Stimulated activated naive CD8-positive, alpha-beta T cell treated with anti-CD3 and anti-CD28 coated beads, Interleukin-15, Interleukin-2, amounts not matched to agents 100 U/mL and 50 U/mL, for 24 hours (primary cell): ENCODE data around the gene PRKCE.

ENCODE experiments used
- ATAC-seq: fragments of 150-1000 bp; cut with Tn5 transposase; one replicate; pipeline ENCODE4 v1.10.0; 2021
- DNase-seq: peaks from one replicate; pipeline ENCODE4 v3.0.0; 2021

PRKCE gene

GRCh38 chr2:46020416-46020815 lies 368.9 kb downstream of the PRKCE start:
- DNase-seq, result no peak
- no peak for ATAC-seq

GRCh38 chr2:46023165-46023854 lies 371.8 kb downstream of the PRKCE start:
- ATAC-seq (no peak), DNase-seq (no peak)

- ATAC-seq, result no peak
- no peak for DNase-seq
Observed at GRCh38 chr2:46024146-46024779, 372.8 kb downstream of the PRKCE start.

- DNase-seq, result no peak
- no peak for ATAC-seq
Observed at GRCh38 chr2:46025081-46025480, 373.6 kb downstream of the PRKCE start.

GRCh38 chr2:46025676-46026075 lies 374.2 kb downstream of the PRKCE start:
- DNase-seq, result no peak
- no peak for ATAC-seq

- DNase-seq, result no peak
- no peak for ATAC-seq
Observed at GRCh38 chr2:46026431-46026830, 375.0 kb downstream of the PRKCE start.

- DNase-seq (no peak), ATAC-seq (no peak)
Observed at GRCh38 chr2:46029332-46029811, 377.9 kb downstream of the PRKCE start.

- ATAC-seq (no peak), DNase-seq (no peak)
Observed at GRCh38 chr2:46030330-46030729, 378.9 kb downstream of the PRKCE start.

GRCh38 chr2:46032161-46032813 lies 380.8 kb downstream of the PRKCE start:
- no peak for ATAC-seq
- no peak for DNase-seq

GRCh38 chr2:46032996-46033395 lies 381.5 kb downstream of the PRKCE start:
- DNase-seq (peak; percentile 35), ATAC-seq (peak; percentile 92)

- ATAC-seq (no peak), DNase-seq (no peak)
Observed at GRCh38 chr2:46034535-46034934, 383.1 kb downstream of the PRKCE start.

- ATAC-seq, result no peak
Observed at GRCh38 chr2:46036929-46037328, 385.5 kb downstream of the PRKCE start.

GRCh38 chr2:46039543-46040303 lies 388.2 kb downstream of the PRKCE start:
- ATAC-seq (no peak), DNase-seq (no peak)

More at GRCh38 chr2:46036929-46037328, 385.5 kb downstream of the PRKCE start:
- no peak for DNase-seq

GRCh38 chr2:46040563-46041155 lies 389.2 kb downstream of the PRKCE start:
- ATAC-seq, result no peak
- no peak for DNase-seq

- DNase-seq, result no peak
- no peak for ATAC-seq
Observed at GRCh38 chr2:46041434-46041833, 390.0 kb downstream of the PRKCE start.

- ATAC-seq (no peak), DNase-seq (no peak)
Observed at GRCh38 chr2:46042207-46042637, 390.7 kb downstream of the PRKCE start.

GRCh38 chr2:46042711-46043110 lies 391.2 kb downstream of the PRKCE start:
- DNase-seq, result no peak
- no peak for ATAC-seq

- DNase-seq, result no peak
- ATAC-seq, result no peak
Observed at GRCh38 chr2:46045888-46046287, 394.4 kb downstream of the PRKCE start.

- ATAC-seq (no peak), DNase-seq (no peak)
Observed at GRCh38 chr2:46047290-46047689, 395.8 kb downstream of the PRKCE start.

GRCh38 chr2:46048693-46049092 lies 397.2 kb downstream of the PRKCE start:
- ATAC-seq, result no peak
- no peak for DNase-seq

- no peak for DNase-seq
- ATAC-seq, result no peak
Observed at GRCh38 chr2:46050027-46050426, 398.6 kb downstream of the PRKCE start.

- ATAC-seq, result no peak
- no peak for DNase-seq
Observed at GRCh38 chr2:46050489-46050888, 399.0 kb downstream of the PRKCE start.
